ENCODE measurements around the gene CELSR2.

DNA sequence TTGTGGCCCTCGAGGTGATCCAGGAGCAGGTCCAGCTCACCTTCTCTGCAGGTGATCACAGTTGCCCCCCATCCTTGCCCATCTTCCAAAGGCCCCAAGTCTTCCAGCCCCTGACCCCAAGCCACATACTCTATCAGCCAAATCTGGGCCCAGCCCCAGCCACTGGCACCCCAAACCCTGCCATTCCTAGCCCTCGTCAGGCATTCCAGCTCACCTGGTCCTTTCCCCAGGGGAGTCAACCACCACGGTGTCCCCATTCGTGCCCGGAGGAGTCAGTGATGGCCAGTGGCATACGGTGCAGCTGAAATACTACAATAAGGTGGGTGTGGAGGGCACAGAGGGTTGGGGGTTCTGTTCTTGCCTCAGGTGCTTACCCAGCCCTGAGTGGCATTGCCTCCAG, 12.2 kb downstream of the CELSR2 start:
- TF ChIP-seq MYC (IDR thresholded peaks at IDR 0.05; ENCODE audit: low read depth, low read length), result no peak
- TF ChIP-seq, protein P1, sequence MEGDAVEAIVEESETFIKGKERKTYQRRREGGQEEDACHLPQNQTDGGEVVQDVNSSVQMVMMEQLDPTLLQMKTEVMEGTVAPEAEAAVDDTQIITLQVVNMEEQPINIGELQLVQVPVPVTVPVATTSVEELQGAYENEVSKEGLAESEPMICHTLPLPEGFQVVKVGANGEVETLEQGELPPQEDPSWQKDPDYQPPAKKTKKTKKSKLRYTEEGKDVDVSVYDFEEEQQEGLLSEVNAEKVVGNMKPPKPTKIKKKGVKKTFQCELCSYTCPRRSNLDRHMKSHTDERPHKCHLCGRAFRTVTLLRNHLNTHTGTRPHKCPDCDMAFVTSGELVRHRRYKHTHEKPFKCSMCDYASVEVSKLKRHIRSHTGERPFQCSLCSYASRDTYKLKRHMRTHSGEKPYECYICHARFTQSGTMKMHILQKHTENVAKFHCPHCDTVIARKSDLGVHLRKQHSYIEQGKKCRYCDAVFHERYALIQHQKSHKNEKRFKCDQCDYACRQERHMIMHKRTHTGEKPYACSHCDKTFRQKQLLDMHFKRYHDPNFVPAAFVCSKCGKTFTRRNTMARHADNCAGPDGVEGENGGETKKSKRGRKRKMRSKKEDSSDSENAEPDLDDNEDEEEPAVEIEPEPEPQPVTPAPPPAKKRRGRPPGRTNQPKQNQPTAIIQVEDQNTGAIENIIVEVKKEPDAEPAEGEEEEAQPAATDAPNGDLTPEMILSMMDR (IDR thresholded peaks at IDR 0.05; ENCODE audit: low read depth, low read length), result no peak

Measured in NB4 (cell line).